ENCODE results near the gene MARK2.
"Not testable (repeated sequence)": the region's sequence is repeated elsewhere in the genome, so short reads cannot be mapped to it uniquely, and the experiment has no call there.

Gene MARK2

GRCh38 chr11:63838678-63839507 is at the start of gene MARK2:
MARK2 (plus strand) TSS chr11:63839110; CDS start chr11:63839507, 397 bp downstream.
- peak; percentile 95 to 100 (median 99) for DNase-seq

- no peak for DNase-seq
Measured at GRCh38 chr11:63791495-63792167, 47.3 kb upstream of the MARK2 start.

- DNase-seq: no peak
Measured at GRCh38 chr11:63793161-63793560, 45.7 kb upstream of the MARK2 start.

- no peak for DNase-seq
Measured at GRCh38 chr11:63795066-63795465, 43.8 kb upstream of the MARK2 start.

GRCh38 chr11:63800921-63801320 is 38.0 kb upstream of the MARK2 start:
- DNase-seq: no peak

- no peak for DNase-seq
Measured at GRCh38 chr11:63802637-63803414, 36.1 kb upstream of the MARK2 start.

GRCh38 chr11:63804259-63804658 is 34.7 kb upstream of the MARK2 start:
- DNase-seq: no peak

GRCh38 chr11:63805844-63806415 is 33.0 kb upstream of the MARK2 start:
- no peak for DNase-seq

- DNase-seq: not testable (repeated sequence)
Measured at GRCh38 chr11:63810383-63810782, 28.5 kb upstream of the MARK2 start.

GRCh38 chr11:63811522-63811921 is 27.4 kb upstream of the MARK2 start:
- no peak for DNase-seq

- DNase-seq: peak in 13 of 14 donors; percentile 42 to 88 (median 67)
Measured at GRCh38 chr11:63813035-63813562, 25.8 kb upstream of the MARK2 start, which contains the start of gene SPINDOC. SPINDOC (plus strand) TSS chr11:63813456; CDS start chr11:63813687, 231 bp downstream.

GRCh38 chr11:63813563-63814382 is 25.1 kb upstream of the MARK2 start:
- DNase-seq: peak in 11 of 14 donors; percentile 19 to 52 (median 41)

GRCh38 chr11:63814383-63814736 is 24.6 kb upstream of the MARK2 start:
- no peak for DNase-seq

- no peak for DNase-seq
Measured at GRCh38 chr11:63816166-63816565, 22.7 kb upstream of the MARK2 start.

- no peak for DNase-seq
Measured at GRCh38 chr11:63816732-63817131, 22.2 kb upstream of the MARK2 start.

GRCh38 chr11:63817758-63818498 is 21.0 kb upstream of the MARK2 start:
- DNase-seq: no peak

GRCh38 chr11:63818609-63819008 is 20.3 kb upstream of the MARK2 start:
- DNase-seq: no peak

- DNase-seq: no peak
Measured at GRCh38 chr11:63821411-63821810, 17.5 kb upstream of the MARK2 start.

GRCh38 chr11:63826471-63827190 is 12.3 kb upstream of the MARK2 start:
- no peak for DNase-seq
